Esophagus muscularis mucosa (tissue), 4 donors: ENCODE data around the gene D2HGDH. TPM values are rescaled to one million over a fixed set of nuclear protein-coding genes. Genes with fewer than 3 reads are reported as not detected.

Source experiments
- DNase-seq: peaks from one replicate; pipeline ENCODE4 v3.0.0-alpha.2; 2017; ENCODE audit errors: extremely low spot score
- H3K27ac ChIP-seq, 4 donors: fragments of 200-600 bp; sonication (generic); replicated peaks in 1 of 4; 1 replicate in 3 of 4; 2 replicates in 1 of 4; pipeline ENCODE4 v1.5.1; 2016 to 2019; ENCODE audit warnings: mild to moderate bottlenecking in 1 of 4
- H3K27me3 ChIP-seq, 4 donors: fragments of 200-600 bp; sonication (generic); one replicate each; pipeline versions ENCODE4 v1.5.1 to v1.6.0; 2016 to 2019
- H3K36me3 ChIP-seq, 4 donors: fragments of 200-600 bp; sonication (generic); one replicate each; pipeline ENCODE4 v1.5.1; 2016 to 2019
- H3K4me1 ChIP-seq, 4 donors: fragments of 200-600 bp; sonication (generic); one replicate each; pipeline ENCODE4 v1.5.1; 2016 to 2019
- H3K4me3 ChIP-seq, 4 donors: fragments of 200-600 bp; sonication (generic); 1 replicate in 2 of 4; 2 replicates in 2 of 4; pipeline ENCODE4 v1.5.1; 2016 to 2019; ENCODE audit warnings: mild to moderate bottlenecking in 4 of 4, moderate library complexity in 1 of 4
- H3K9me3 ChIP-seq, 4 donors: fragments of 200-600 bp; sonication (generic); 1 replicate in 3 of 4; 2 replicates in 1 of 4; pipeline ENCODE4 v1.5.1; 2016 to 2019
- EP300 ChIP-seq: sonication (generic); formaldehyde crosslinking; IDR thresholded peaks from one replicate; pipeline ENCODE4 v1.6.1; 2017; ENCODE audit warnings: antibody characterized with exemption
- POLR2A ChIP-seq: fragments of 450-650 bp; IDR thresholded peaks from one replicate; pipeline ENCODE4 v1.6.1; 2017; ENCODE audit warnings: antibody characterized with exemption, moderate library complexity, mild to moderate bottlenecking, low read depth
- POLR2AphosphoS5 ChIP-seq, 2 donors: sonication (generic); formaldehyde crosslinking; IDR thresholded peaks; one replicate each; pipeline ENCODE4 v1.6.1; 2017; ENCODE audit warnings: antibody characterized with exemption in 2 of 2
- WGBS: methylation state at CpG from one replicate; pipeline ENCODE4 v1.1.5; 2018; 5-methylcytosine and 5-hydroxymethylcytosine counted together
- intact Hi-C: fragments of 100-400 bp; cut with DNase I; formaldehyde crosslinking; loops from one replicate; pipeline ENCODE4 v1.15.1; 2023
- total RNA-seq, 4 donors: library from RNA; depleted of rRNA; stranded (reverse); fragments of >200 nt; gene quantifications; one replicate each; pipeline versions ENCODE4 v1.1.0 to v1.2.1, GENCODE V29; 2016
- TF ChIP-seq, protein P1 (sequence below), 3 experiments: fragments of 200-600 bp in 2 of 3; fragments of 450-650 bp in 1 of 3; sonication (generic) in 2 of 3; IDR thresholded peaks; one replicate each; pipeline ENCODE4 v1.5.1; 2017 to 2019; ENCODE audit warnings: antibody characterized with exemption in 3 of 3, mild to moderate bottlenecking in 2 of 3, moderate library complexity in 1 of 3

Gene D2HGDH
- total RNA-seq, 4 donors from 2014 or later, result 10.9 to 16.3 (median 11.9) TPM

DNA sequence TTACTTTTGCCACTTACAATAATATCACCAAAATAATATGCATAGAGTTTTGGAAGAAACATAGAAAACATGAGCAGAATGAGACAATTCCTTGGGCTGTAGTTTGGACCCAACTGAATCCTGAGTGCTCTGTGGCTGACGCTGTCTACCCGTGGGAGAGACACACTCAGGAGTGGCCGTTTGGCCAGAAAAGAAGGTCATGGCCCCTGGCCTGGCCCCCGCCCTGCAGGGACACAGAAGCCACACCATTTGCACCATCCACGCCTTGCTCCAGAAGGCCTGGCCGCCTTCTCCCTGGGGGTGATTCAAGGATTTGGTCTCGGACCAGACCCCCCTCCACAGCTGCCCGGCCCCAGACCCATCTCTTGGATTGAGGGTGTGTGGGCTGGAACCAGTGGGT, 6.4 kb upstream of the D2HGDH start:
- Histone ChIP-seq H3K9me3 (no peaks in the 10 kb centered on the region), H3K27me3 (no peaks in the 10 kb centered on the region), H3K4me3 (no peak overlapping the region), H3K36me3 (peaks cover 3 to 48% (median 27%) of the 10 kb centered on the region in 4 donors), H3K4me1 (peaks cover 0 to 4% (median 0%) of the 10 kb centered on the region in 4 donors), H3K27ac (peak overlapping the region in 2 of 4 donors; percentile 26 to 33)
- TF ChIP-seq POLR2AphosphoS5 (IDR thresholded peaks at IDR 0.05) (no peak), POLR2A (no peak), EP300 (no peak)
- TF ChIP-seq, protein P1, sequence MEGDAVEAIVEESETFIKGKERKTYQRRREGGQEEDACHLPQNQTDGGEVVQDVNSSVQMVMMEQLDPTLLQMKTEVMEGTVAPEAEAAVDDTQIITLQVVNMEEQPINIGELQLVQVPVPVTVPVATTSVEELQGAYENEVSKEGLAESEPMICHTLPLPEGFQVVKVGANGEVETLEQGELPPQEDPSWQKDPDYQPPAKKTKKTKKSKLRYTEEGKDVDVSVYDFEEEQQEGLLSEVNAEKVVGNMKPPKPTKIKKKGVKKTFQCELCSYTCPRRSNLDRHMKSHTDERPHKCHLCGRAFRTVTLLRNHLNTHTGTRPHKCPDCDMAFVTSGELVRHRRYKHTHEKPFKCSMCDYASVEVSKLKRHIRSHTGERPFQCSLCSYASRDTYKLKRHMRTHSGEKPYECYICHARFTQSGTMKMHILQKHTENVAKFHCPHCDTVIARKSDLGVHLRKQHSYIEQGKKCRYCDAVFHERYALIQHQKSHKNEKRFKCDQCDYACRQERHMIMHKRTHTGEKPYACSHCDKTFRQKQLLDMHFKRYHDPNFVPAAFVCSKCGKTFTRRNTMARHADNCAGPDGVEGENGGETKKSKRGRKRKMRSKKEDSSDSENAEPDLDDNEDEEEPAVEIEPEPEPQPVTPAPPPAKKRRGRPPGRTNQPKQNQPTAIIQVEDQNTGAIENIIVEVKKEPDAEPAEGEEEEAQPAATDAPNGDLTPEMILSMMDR (IDR thresholded peaks at IDR 0.05), result no peak
- intact Hi-C loops, result no loop called here
- 76% methylated on average over 8 of the region's 8 CpGs for WGBS
- DNase-seq, result no peak

DNA sequence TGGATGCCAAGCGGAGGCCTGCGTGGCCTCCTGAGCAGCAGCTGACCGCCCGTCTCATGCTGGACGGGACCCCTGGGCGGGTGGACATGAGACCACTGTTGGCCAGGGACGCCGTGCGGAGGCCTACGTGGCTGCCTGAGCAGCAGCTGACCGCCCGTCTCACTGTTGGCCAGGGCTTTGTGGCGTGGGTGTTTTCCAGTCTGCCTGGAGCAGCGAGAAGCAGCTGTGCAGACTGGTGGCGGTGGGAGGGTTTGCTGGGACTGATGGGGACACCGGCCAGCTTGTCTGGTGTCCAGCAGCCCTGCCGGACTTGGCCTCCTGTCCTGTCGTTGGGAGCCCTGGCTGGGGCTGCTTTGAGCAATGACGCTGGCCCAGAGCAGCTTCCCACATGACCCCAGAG, 5.8 kb upstream of the D2HGDH start:
- no peaks in the 10 kb centered on the region for H3K9me3 ChIP-seq
- intact Hi-C loops, result no loop called here

DNA sequence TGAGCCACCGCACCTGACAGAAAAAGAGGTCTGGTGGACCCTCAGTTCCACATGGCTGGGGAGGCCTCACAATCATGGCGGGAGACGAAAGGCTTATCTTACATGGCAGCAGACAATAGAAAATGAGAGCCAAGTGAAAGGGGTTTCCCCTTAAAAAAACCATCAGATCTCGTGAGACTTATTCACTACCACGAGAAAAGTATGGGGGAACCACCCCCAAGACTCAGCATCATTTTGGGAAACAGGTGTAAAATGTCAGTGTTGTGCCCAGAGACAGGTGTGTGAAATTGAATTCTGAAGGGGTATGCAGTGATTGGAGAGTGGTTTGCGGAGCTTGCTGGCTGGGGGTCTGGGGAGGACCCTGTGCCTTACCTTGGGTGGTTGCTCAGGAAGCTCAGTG, 4.6 kb upstream of the D2HGDH start:
- H3K4me3 ChIP-seq, result no peak overlapping the region
- H3K4me1 ChIP-seq, result peaks cover 8 to 12% (median 9%) of the 10 kb centered on the region in 4 donors
- H3K27ac ChIP-seq, result no peak overlapping the region
- WGBS, result 94% methylated on average over 5 of the region's 6 CpGs
- TF ChIP-seq POLR2AphosphoS5 (IDR thresholded peaks at IDR 0.05) (no peak), POLR2A (no peak), EP300 (no peak)
- TF ChIP-seq, protein P1 (IDR thresholded peaks at IDR 0.05), result no peak
- H3K27me3 ChIP-seq, result no peaks in the 10 kb centered on the region
- H3K36me3 ChIP-seq, result peaks cover 0 to 30% (median 10%) of the 10 kb centered on the region in 4 donors
- DNase-seq, result no peak
- intact Hi-C loops, result loop anchor here (10.0 kb wide), 1 partner anchor 155 kb away; no protein-coding TSS in a partner anchor
- no peaks in the 10 kb centered on the region for H3K9me3 ChIP-seq

More for the DNA sequence above, 5.8 kb upstream of the D2HGDH start:
- Histone ChIP-seq H3K27me3 (no peaks in the 10 kb centered on the region), H3K27ac (peak overlapping the region in 2 of 4 donors; percentile 26 to 33), H3K36me3 (peaks cover 0 to 42% (median 21%) of the 10 kb centered on the region in 4 donors), H3K4me3 (no peak overlapping the region), H3K4me1 (peaks cover under 1 to 5% (median 3%) of the 10 kb centered on the region in 4 donors)
- no peak for TF ChIP-seq POLR2A
- no peak for TF ChIP-seq POLR2AphosphoS5 (IDR thresholded peaks at IDR 0.05)
- TF ChIP-seq EP300, result no peak
- TF ChIP-seq, protein P1 (IDR thresholded peaks at IDR 0.05), result no peak
- WGBS, result no CpG with 5 or more reads among the region's 19 CpGs
- no peak for DNase-seq

DNA sequence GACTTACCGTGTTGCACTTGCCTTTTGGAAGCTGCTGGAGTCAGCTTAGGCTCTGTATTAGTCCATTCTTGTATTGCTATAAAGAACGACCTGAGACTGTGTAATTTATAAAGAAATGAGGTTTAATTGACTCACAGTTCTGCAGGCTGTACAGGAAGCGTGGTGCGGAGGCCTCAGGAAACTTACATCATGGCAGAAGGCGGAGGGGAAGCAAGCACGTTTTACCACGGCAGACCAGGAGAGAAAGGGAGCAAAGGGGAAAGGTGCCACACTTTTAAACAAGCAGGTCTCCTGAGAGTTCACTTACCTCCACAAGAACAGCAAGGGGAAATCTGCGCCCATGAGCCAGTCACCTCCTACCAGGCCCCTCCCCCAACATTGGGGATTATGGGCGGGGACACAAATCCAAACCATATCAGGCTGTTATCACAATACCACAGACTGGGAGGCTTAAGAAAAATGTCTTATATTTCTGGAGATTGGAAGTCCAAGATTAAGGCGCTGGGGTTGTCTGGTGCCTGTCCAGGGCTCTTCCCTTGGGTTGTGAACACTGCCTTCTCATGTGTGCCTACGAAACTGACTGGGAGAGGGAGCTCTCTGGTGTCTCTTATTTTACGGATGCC, 3.6 kb upstream of the D2HGDH start:
- Histone ChIP-seq H3K27me3 (no peaks in the 10 kb centered on the region), H3K4me1 (peaks cover 10 to 18% (median 16%) of the 10 kb centered on the region in 4 donors), H3K4me3 (no peak overlapping the region), H3K36me3 (peaks cover 0 to 20% (median 4%) of the 10 kb centered on the region in 4 donors), H3K27ac (no peak overlapping the region), H3K9me3 (no peaks in the 10 kb centered on the region)
- DNase-seq, result no peak
- intact Hi-C loops, result loop anchor here (10.0 kb wide), 1 partner anchor 154 kb away; no protein-coding TSS in a partner anchor
- TF ChIP-seq POLR2AphosphoS5 (IDR thresholded peaks at IDR 0.05) (no peak), POLR2A (no peak), EP300 (no peak)
- TF ChIP-seq, protein P1 (IDR thresholded peaks at IDR 0.05), result no peak
- 86% methylated on average over 12 of the region's 12 CpGs for WGBS
